ENCODE data around the gene PDE4D. TPM values are rescaled to one million over a fixed set of nuclear protein-coding genes. Genes with fewer than 3 reads are reported as not detected.

The PDE4D gene
- total and polyA plus RNA-seq, 2 of the 4 experiments (the other 2 are of a cell fraction) = 1.4 to 7.9 TPM

DNA sequence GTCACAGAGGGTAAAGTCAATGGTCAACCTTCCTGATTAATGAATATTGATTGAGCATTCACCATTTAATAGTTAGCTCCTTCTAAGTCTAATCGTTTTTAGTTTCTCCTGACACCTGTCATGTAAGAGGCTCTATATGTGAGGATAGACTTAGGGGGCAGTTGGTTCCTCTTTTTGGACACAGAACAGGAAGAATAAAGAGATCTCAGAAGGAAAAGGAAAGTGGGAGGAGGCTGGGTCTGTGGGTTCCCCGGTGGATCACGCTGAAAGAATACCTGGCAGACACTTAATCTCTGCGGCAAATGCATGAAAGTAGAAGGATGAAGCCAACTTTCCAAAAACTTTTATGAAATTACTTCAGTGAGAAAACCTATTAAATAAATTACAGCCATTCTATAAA is 98.4 kb downstream of the PDE4D start:
- Histone ChIP-seq H4K91ac (ENCODE audit: insufficient read depth, low read depth, low read length) (no peak overlapping the region), H3K14ac (replicated peaks; ENCODE audit: low read depth, low read length) (no peak overlapping the region), H2AFZ (replicated peaks; ENCODE audit: low read length, poor library complexity) (no peak overlapping the region), H3K56ac (ENCODE audit: extremely low read depth, insufficient read depth, low read length) (no peak overlapping the region), H2BK120ac (ENCODE audit: low read depth, low read length) (no peak overlapping the region), H4K8ac (ENCODE audit: low read depth in 2 of 2, low read length in 2 of 2) (no peak overlapping the region), H4K5ac (ENCODE audit: low read depth, low read length) (no peak overlapping the region), H3K4me2 (ENCODE audit: low read depth, low read length) (no peak overlapping the region), H2AK9ac (replicated peaks; ENCODE audit: low read depth, low read length, poor library complexity) (no peak overlapping the region), H3K27me3 (ENCODE audit: control insufficient read depth, insufficient read depth, low read length) (no peaks in the 10 kb centered on the region; the same call in none of the 2 replicates), H3K4ac (ENCODE audit: low read depth, low read length) (no peak overlapping the region), H3K4me3 (ENCODE audit: insufficient read depth, low read depth, low read length) (no peak overlapping the region), H3K79me1 (ENCODE audit: low read depth in 1 of 2, low read length in 2 of 2) (no peaks in the 10 kb centered on the region), H3K9ac (ENCODE audit: low read depth, low read length) (no peak overlapping the region), H3K9me1 (ENCODE audit: insufficient read depth, low read length) (no peaks in the 10 kb centered on the region; the same call in 1 of the 2 replicates), H2BK20ac (ENCODE audit: low read depth, low read length) (no peak overlapping the region), H2BK15ac (ENCODE audit: low read depth, low read length) (no peak overlapping the region), H2BK5ac (ENCODE audit: low read depth, low read length, poor library complexity, severe bottlenecking) (no peak overlapping the region), H3K36me3 (ENCODE audit: control insufficient read depth, insufficient read depth, low read length) (no peaks in the 10 kb centered on the region), H3K27ac (ENCODE audit: insufficient read depth, low read length) (no peak overlapping the region), H3K4me1 (ENCODE audit: control insufficient read depth, insufficient read depth, low read length) (peaks cover 2% of the 10 kb centered on the region; the same call in 1 of the 2 replicates), H3K18ac (ENCODE audit: low read depth, low read length) (no peak overlapping the region), H4K20me1 (ENCODE audit: insufficient read depth, low read length) (no peaks in the 10 kb centered on the region), H3K23ac (ENCODE audit: low read depth, low read length) (no peak overlapping the region), H2AK5ac (ENCODE audit: low read depth, low read length) (no peak overlapping the region), H3K9me3 (ENCODE audit: control insufficient read depth, insufficient read depth, low read length) (no peaks in the 10 kb centered on the region)
- TF ChIP-seq NFE2L2 (IDR thresholded peaks at IDR 0.05; ENCODE audit: low read depth, low read length) = no peak
- no peak for TF ChIP-seq CHD1 (IDR thresholded peaks at IDR 0.05; ENCODE audit: low read depth, low read length)
- no peak for TF ChIP-seq POLR2A (IDR thresholded peaks at IDR 0.05; ENCODE audit: low read depth, low read length)
- no peak for TF ChIP-seq RCOR1 (IDR thresholded peaks at IDR 0.05; ENCODE audit: insufficient replicate concordance, low read length)
- TF ChIP-seq, protein P1, sequence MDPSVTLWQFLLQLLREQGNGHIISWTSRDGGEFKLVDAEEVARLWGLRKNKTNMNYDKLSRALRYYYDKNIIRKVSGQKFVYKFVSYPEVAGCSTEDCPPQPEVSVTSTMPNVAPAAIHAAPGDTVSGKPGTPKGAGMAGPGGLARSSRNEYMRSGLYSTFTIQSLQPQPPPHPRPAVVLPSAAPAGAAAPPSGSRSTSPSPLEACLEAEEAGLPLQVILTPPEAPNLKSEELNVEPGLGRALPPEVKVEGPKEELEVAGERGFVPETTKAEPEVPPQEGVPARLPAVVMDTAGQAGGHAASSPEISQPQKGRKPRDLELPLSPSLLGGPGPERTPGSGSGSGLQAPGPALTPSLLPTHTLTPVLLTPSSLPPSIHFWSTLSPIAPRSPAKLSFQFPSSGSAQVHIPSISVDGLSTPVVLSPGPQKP (IDR thresholded peaks at IDR 0.05; ENCODE audit: borderline replicate concordance, low read depth, low read length) = no peak
- TF ChIP-seq MXI1 (IDR thresholded peaks at IDR 0.05; ENCODE audit: borderline replicate concordance, low read depth, low read length) = no peak
- no peak for TF ChIP-seq FOS (IDR thresholded peaks at IDR 0.05; ENCODE audit: low read depth, low read length)
- TF ChIP-seq CEBPB (IDR thresholded peaks at IDR 0.05; ENCODE audit: low read depth, low read length) = no peak
- TF ChIP-seq MAZ (IDR thresholded peaks at IDR 0.05; ENCODE audit: borderline replicate concordance, low read depth, low read length) = no peak
- no peak for TF ChIP-seq SMC3 (IDR thresholded peaks at IDR 0.05; ENCODE audit: low read depth, low read length)
- TF ChIP-seq, protein P2, sequence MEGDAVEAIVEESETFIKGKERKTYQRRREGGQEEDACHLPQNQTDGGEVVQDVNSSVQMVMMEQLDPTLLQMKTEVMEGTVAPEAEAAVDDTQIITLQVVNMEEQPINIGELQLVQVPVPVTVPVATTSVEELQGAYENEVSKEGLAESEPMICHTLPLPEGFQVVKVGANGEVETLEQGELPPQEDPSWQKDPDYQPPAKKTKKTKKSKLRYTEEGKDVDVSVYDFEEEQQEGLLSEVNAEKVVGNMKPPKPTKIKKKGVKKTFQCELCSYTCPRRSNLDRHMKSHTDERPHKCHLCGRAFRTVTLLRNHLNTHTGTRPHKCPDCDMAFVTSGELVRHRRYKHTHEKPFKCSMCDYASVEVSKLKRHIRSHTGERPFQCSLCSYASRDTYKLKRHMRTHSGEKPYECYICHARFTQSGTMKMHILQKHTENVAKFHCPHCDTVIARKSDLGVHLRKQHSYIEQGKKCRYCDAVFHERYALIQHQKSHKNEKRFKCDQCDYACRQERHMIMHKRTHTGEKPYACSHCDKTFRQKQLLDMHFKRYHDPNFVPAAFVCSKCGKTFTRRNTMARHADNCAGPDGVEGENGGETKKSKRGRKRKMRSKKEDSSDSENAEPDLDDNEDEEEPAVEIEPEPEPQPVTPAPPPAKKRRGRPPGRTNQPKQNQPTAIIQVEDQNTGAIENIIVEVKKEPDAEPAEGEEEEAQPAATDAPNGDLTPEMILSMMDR (conservative IDR thresholded peaks at IDR 0.05; ENCODE audit: low read depth, low read length) = no peak
- no peak for TF ChIP-seq RFX5 (IDR thresholded peaks at IDR 0.05; ENCODE audit: low read depth, low read length)
- TF ChIP-seq MAFK (IDR thresholded peaks at IDR 0.05; ENCODE audit: low read depth, low read length) = no peak
- TF ChIP-seq BHLHE40 (IDR thresholded peaks at IDR 0.05; ENCODE audit: low read depth, low read length) = no peak
- TF ChIP-seq RAD21 (IDR thresholded peaks at IDR 0.05; ENCODE audit: low read length) = no peak
- TF ChIP-seq, protein P3, sequence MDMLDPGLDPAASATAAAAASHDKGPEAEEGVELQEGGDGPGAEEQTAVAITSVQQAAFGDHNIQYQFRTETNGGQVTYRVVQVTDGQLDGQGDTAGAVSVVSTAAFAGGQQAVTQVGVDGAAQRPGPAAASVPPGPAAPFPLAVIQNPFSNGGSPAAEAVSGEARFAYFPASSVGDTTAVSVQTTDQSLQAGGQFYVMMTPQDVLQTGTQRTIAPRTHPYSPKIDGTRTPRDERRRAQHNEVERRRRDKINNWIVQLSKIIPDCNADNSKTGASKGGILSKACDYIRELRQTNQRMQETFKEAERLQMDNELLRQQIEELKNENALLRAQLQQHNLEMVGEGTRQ (IDR thresholded peaks at IDR 0.05; ENCODE audit: low read depth, low read length) = no peak
- intact Hi-C loops (cut with micrococcal nuclease) = no loop called here
- ChIA-PET POLR2A (ENCODE audit: unreplicated experiment) (no interaction called here), CTCF (interaction anchor here (1.0 kb wide), 1 partner anchor 10 kb away, joined by 4 read pairs; no protein-coding TSS in a partner anchor)
- BruUV-seq (replicated peaks) = no TSS peak
- no CpG with 5 or more reads among the region's 4 CpGs for WGBS, 2 experiments (ENCODE audit: extremely low coverage in 2 of 2, insufficient read length in 1 of 2)
- DNase-seq (no peak), ATAC-seq (ENCODE audit: low read depth) (no peak)
- in situ Hi-C loops (cut with MboI; ENCODE audit: low sequenced_read_pairs) = loop anchor here (5.0 to 25.0 kb wide), 2 partner anchors 283 to 403 kb away; no protein-coding TSS in a partner anchor
- dilution Hi-C loops (cut with HindIII; ENCODE audit: low sequenced_read_pairs, unreplicated experiment) = no loop called here

Measured in IMR-90 (cell line).